IPS-18a (cell line): ENCODE data around the gene SLC39A13.

Experiments
- H3K27ac ChIP-seq: one replicate; pipeline ENCODE4 v1.5.1; 2013; ENCODE audit warnings: low read length
- H3K27me3 ChIP-seq: one replicate; pipeline ENCODE4 v1.6.1; 2013; ENCODE audit warnings: mild to moderate bottlenecking, low read length; ENCODE audit not compliant: control insufficient read depth, insufficient read depth
- H3K36me3 ChIP-seq: one replicate; pipeline ENCODE4 v1.6.1; 2013; ENCODE audit warnings: low read depth, low read length; ENCODE audit not compliant: control insufficient read depth
- H3K4me1 ChIP-seq: one replicate; pipeline ENCODE4 v1.6.1; 2013; ENCODE audit warnings: low read depth, low read length; ENCODE audit not compliant: control insufficient read depth
- H3K4me3 ChIP-seq: one replicate; pipeline ENCODE4 v1.5.1; 2013; ENCODE audit warnings: low read length
- H3K9ac ChIP-seq: one replicate; pipeline ENCODE4 v1.6.1; 2013; ENCODE audit warnings: mild to moderate bottlenecking, low read length, moderate library complexity
- H3K9me3 ChIP-seq: one replicate; pipeline ENCODE4 v1.6.1; 2013; ENCODE audit warnings: low read depth, low read length; ENCODE audit not compliant: control insufficient read depth

SLC39A13 gene

DNA sequence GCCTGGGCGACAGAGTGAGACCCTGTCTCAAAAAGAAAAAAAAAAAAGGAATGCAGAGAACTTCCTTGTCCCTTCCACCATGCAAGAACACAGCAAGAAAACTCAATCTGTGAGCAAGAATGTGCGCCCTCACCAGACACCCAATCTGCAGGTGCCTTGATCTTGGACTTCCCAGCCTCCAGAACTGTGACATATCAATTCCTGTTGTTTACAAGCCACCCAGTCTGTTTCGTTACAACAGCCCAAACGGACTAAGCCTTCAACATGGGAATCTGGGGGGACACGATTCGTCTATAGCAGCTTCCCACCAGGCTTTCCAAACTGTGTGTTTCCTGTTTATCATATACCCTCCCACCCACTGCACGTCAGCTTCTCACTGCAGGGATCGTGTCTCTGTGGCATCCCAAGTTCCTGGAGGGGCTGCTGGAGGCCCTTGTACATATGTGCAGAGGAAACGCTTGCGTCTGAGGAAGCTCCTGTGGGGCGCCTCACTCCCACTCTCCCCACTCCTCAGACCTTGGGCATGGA is 28.9 kb downstream of the SLC39A13 start:
- no peak overlapping the region for H3K27ac ChIP-seq
- no peak overlapping the region for H3K4me3 ChIP-seq

DNA sequence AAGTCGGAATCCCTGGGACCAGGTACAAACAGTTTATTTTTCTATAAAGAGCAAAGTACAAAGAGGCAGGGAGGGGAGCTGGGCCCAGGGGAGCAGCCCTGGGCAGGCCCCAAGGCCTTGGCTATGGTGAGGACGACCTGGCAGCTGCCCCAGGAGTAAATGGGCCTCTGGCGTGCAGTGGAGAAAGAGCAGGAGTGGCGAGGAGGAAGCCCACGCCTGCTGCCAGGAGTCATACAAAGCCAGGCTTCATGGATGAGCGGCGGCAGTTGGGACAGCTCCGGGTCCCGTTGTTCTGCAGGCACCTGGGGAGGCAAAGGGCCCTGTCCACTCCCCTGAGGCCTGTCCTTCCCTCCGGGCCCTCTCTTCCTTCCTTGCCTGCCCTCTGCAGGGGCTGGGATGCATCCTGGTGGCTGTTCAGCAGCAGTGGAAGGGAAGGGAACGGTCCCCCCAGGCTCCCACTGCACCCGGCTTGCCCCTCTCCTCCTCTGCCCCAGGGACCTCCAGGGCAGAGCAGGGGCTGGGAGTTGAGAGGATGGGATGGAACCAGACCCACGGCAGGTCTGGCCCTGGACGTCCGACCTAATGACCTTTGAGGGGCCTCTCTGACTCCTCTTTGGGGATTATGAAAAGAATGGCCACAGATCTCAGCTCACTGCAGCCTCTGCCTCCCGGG is 29.5 kb downstream of the SLC39A13 start:
- Histone ChIP-seq H3K4me1 (no peaks in the 10 kb centered on the region), H3K27me3 (no peaks in the 10 kb centered on the region), H3K9me3 (no peaks in the 10 kb centered on the region), H3K9ac (no peak overlapping the region), H3K4me3 (no peak overlapping the region), H3K27ac (no peak overlapping the region), H3K36me3 (no peaks in the 10 kb centered on the region)

More for the DNA sequence above, 28.9 kb downstream of the SLC39A13 start:
- Histone ChIP-seq H3K4me1 (no peaks in the 10 kb centered on the region), H3K9me3 (no peaks in the 10 kb centered on the region), H3K36me3 (no peaks in the 10 kb centered on the region), H3K9ac (no peak overlapping the region), H3K27me3 (no peaks in the 10 kb centered on the region)

DNA sequence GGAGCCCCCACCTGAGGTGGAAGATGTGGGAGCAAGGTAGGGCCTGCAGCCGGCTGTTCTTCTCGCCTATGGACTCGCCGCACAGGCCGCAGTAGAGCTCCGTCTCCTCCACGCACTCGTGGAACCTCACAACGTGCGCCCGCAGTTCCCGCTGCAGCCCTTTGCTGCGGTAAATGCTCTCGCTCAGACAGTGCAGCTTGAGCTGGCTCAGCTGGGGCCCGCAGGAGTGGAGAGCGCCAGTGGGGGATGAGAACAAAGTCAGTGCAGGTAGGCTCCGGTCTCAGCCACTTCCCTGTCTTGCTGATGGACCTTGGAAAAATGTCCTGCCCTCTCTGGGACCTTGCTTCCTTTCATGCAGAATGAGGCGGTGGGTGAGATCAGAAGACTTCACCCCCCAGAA is 30.3 kb downstream of the SLC39A13 start:
- H3K9ac ChIP-seq, result no peak overlapping the region
- no peaks in the 10 kb centered on the region for H3K4me1 ChIP-seq
- H3K4me3 ChIP-seq, result no peak overlapping the region
- H3K9me3 ChIP-seq, result no peaks in the 10 kb centered on the region
- H3K36me3 ChIP-seq, result no peaks in the 10 kb centered on the region
- no peak overlapping the region for H3K27ac ChIP-seq
- no peaks in the 10 kb centered on the region for H3K27me3 ChIP-seq

DNA sequence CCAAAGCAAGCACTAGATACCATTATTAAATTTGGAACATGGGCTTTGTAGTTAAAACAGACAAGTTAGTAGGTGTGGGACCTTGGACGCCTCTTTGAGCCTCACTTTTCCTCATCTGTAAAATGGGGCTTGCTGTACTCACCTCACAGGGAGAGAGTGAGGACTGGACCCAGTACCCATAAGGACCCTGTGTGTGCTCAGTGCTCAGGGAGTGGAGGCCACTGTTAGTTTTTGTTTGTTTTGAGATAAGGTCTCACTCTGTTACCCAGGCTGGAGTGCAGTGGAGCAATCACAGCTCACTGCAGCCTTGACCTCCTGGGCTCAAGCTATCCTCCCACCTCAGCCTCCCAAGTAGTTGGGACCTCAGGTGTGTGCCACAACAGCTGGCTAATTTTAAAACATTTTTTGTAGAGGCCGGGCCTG is 31.7 kb downstream of the SLC39A13 start:
- Histone ChIP-seq H3K9ac (no peak overlapping the region), H3K9me3 (no peaks in the 10 kb centered on the region), H3K4me3 (no peak overlapping the region), H3K27me3 (no peaks in the 10 kb centered on the region), H3K4me1 (no peaks in the 10 kb centered on the region), H3K27ac (no peak overlapping the region), H3K36me3 (no peaks in the 10 kb centered on the region)

DNA sequence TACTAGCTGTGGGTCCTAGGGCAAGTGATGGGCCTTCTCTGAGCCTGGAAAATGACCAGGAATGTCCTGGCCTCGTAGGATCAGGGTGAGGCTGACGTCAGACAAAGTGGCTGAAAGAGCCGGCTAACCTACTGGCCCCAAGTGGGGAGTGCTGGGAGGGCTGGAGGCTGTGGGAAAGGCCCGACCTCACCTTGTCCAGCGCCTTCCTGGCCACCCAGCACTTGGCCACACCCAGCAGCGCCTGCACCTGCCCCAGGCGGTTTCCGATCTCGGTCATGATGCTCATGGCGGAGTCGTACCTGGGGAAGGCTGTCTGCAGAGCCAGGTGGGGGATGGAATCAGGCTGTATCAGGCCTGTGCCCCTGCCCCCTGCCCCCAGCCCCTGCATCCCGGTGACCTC is 33.0 kb downstream of the SLC39A13 start:
- Histone ChIP-seq H3K27ac (no peak overlapping the region), H3K4me3 (no peak overlapping the region), H3K9me3 (no peaks in the 10 kb centered on the region), H3K27me3 (no peaks in the 10 kb centered on the region), H3K9ac (no peak overlapping the region), H3K36me3 (no peaks in the 10 kb centered on the region), H3K4me1 (no peaks in the 10 kb centered on the region)

DNA sequence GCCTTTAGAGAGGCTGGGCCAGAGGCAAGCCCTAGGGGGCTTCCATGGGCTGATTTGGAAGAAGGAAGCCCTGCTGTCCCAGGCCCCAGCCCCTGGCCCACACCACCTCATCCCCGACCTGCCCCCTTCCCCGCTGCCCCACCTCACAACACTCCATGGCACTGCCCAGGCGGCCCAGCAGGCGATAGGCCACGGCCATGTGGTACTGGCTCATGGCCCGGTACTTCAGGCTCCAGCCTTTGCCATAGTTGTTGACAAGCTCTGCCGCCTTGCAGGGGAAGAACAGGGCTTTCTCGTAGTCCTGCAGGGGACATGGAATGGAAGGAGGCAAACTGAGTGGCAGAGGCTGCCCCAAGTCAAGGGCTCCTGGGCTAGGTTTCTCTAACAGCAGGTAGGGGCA is 34.1 kb downstream of the SLC39A13 start:
- Histone ChIP-seq H3K36me3 (no peaks in the 10 kb centered on the region), H3K27me3 (no peaks in the 10 kb centered on the region), H3K4me3 (no peak overlapping the region), H3K9me3 (no peaks in the 10 kb centered on the region), H3K27ac (no peak overlapping the region), H3K4me1 (no peaks in the 10 kb centered on the region), H3K9ac (no peak overlapping the region)

DNA sequence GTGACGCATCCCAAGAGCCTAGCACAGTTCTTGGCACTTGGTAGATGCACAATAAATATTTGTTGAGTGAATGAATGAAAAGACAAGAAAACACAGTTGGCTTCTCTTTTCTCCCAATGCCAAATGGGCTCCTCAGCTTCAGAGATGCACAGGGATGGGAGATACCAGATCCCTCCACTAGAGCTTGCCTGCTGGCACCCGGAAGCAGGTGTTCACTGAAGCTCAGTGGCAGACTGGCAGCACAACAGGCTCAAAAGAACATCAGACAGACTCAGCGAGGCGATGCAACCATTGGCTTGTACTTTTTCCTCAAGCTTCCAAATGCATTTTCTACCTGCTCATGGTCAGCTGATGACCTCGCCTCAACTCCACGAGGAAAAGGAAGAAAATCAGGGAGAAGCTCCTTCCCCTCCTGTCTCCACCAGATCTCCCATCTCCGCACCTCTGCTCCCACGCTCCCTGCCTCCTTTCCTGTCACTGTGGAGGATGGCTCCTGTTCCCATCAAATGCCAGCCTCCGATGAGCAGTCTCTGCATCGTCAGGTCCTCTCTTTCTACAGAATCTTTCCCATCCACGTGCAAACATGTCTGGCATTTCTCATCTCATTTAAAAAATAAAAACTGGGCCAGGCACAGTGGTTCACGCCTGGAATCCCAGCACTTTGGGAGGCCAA is 34.8 kb downstream of the SLC39A13 start:
- Histone ChIP-seq H3K4me1 (no peaks in the 10 kb centered on the region), H3K36me3 (no peaks in the 10 kb centered on the region), H3K9ac (no peak overlapping the region), H3K9me3 (no peaks in the 10 kb centered on the region), H3K4me3 (no peak overlapping the region), H3K27me3 (no peaks in the 10 kb centered on the region), H3K27ac (no peak overlapping the region)

DNA sequence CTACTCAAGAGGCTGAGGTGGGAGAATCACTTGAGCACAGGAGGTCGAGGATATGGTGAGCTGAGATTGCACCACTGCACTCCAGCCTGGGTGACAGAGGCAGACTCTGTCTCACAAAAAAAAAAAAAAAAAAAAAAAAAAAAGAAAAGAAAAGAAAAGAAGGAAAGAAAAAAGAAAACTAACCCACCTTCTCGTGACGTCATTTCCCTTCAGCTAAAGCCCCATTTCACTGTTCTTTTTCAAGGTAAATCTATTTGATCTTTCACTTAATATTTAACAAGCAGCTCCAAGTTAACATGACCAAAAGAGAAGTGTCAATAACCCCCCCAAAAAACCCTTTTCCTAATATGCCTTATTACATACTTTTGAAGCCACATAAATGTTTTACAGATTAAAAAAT is 35.4 kb downstream of the SLC39A13 start:
- Histone ChIP-seq H3K4me3 (no peak overlapping the region), H3K9me3 (no peaks in the 10 kb centered on the region), H3K4me1 (no peaks in the 10 kb centered on the region), H3K9ac (no peak overlapping the region), H3K27ac (no peak overlapping the region), H3K27me3 (no peaks in the 10 kb centered on the region), H3K36me3 (no peaks in the 10 kb centered on the region)

DNA sequence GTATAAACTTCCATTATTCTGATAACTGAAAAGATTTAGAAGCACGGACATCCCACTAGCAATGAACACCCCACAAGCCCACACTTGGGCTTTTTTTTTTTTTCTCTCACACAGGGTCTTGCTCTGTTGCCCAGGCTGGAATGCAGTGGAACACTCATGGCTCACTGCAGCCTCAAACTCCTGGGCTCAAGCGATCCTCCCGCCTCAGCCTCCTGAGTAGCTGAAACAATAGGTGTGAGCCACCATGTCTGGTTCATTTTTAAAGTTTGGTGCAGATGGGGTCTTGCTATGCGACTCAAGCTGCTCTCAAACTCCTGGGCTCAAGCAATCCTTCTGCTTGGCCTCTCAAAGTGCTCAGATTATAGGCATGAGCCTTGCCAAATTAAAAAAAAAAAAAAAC is 37.5 kb downstream of the SLC39A13 start:
- no peaks in the 10 kb centered on the region for H3K9me3 ChIP-seq
- no peaks in the 10 kb centered on the region for H3K36me3 ChIP-seq
- H3K4me3 ChIP-seq, result no peak overlapping the region
- H3K27ac ChIP-seq, result no peak overlapping the region
- no peak overlapping the region for H3K9ac ChIP-seq
- H3K27me3 ChIP-seq, result no peaks in the 10 kb centered on the region
- no peaks in the 10 kb centered on the region for H3K4me1 ChIP-seq

DNA sequence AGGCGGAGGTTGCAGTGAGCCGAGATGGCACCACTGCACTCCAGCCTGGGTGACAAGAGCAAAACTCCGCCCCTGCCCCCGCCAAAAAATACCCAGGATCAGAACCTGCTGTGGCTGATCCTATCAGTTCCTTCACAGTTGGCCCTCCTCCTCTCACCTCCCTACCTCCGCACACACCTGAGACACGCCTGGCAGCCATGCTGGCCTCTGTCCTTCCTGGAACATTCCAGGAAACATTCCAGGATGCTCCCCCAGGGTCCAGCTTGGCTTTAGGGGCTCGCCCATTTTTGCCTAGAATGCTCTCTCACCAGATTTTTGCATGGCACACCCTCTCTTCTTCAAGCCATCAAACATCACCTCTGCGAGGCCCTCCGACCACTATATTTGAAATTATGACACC is 38.4 kb downstream of the SLC39A13 start:
- H3K4me3 ChIP-seq, result no peak overlapping the region
- H3K9me3 ChIP-seq, result no peaks in the 10 kb centered on the region
- H3K27me3 ChIP-seq, result no peaks in the 10 kb centered on the region
- no peaks in the 10 kb centered on the region for H3K4me1 ChIP-seq
- H3K27ac ChIP-seq, result no peak overlapping the region
- no peak overlapping the region for H3K9ac ChIP-seq
- no peaks in the 10 kb centered on the region for H3K36me3 ChIP-seq

DNA sequence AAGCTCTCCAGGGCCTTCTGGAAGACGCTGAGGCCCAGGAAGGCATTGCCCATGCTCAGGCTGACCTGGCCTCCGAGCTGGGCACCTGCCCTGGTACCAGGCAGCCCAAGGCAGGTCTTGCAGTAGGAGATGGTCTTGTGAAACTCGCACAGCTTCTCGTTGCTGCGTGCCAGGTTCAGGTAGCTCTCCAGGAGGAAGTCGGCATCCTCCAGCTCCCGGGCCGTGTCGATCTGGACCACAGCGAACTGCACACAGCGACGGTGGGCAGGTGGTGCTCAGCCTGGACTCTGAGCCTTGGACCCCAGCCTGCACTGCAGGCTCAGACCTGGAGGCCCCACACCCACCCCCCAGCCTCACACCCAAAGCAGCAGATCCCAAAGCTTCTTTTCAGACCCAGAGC is 39.5 kb downstream of the SLC39A13 start:
- Histone ChIP-seq H3K36me3 (no peaks in the 10 kb centered on the region), H3K4me1 (no peaks in the 10 kb centered on the region), H3K9ac (no peak overlapping the region), H3K27me3 (no peaks in the 10 kb centered on the region), H3K27ac (no peak overlapping the region), H3K4me3 (no peak overlapping the region), H3K9me3 (no peaks in the 10 kb centered on the region)
